Thymus (tissue), 11 donors: ENCODE measurements around the gene MYT1. TPM values are rescaled to one million over a fixed set of nuclear protein-coding genes. Genes with fewer than 3 reads are reported as not detected.
"Not testable (repeated sequence)": the region's sequence is repeated elsewhere in the genome, so short reads cannot be mapped to it uniquely, and the experiment has no call there.

ENCODE experiments used
- DNase-seq, 9 donors: peaks; one replicate each; pipeline ENCODE4 v3.0.0-alpha.2; 2013; ENCODE audit warnings: low spot score in 9 of 9, low read depth in 6 of 9, missing footprints in 1 of 9
- H3K27ac ChIP-seq, 2 donors: one replicate each; pipeline ENCODE4 v1.5.1; 2013; ENCODE audit warnings: control low read depth in 1 of 2, low read depth in 1 of 2, low read length in 1 of 2, mild to moderate bottlenecking in 1 of 2, moderate library complexity in 1 of 2
- H3K27me3 ChIP-seq, 2 donors: one replicate each; pipeline ENCODE4 v1.5.1; 2013; ENCODE audit warnings: low read length in 1 of 2; ENCODE audit not compliant: control insufficient read depth in 2 of 2, insufficient read depth in 1 of 2
- H3K36me3 ChIP-seq, 2 donors: one replicate each; pipeline ENCODE4 v1.5.1; 2013; ENCODE audit warnings: low read length in 1 of 2, mild to moderate bottlenecking in 1 of 2, moderate library complexity in 1 of 2; ENCODE audit not compliant: control insufficient read depth in 2 of 2, insufficient read depth in 2 of 2
- H3K4me1 ChIP-seq, 2 donors: one replicate each; pipeline ENCODE4 v1.5.1; 2013; ENCODE audit warnings: low read length in 2 of 2; ENCODE audit not compliant: control insufficient read depth in 2 of 2, insufficient read depth in 2 of 2
- H3K4me3 ChIP-seq, 2 donors: one replicate each; pipeline ENCODE4 v1.5.1; 2013; ENCODE audit warnings: low read length in 2 of 2, control low read depth in 1 of 2, mild to moderate bottlenecking in 1 of 2
- H3K9me3 ChIP-seq, 2 donors: one replicate each; pipeline ENCODE4 v1.5.1; 2013; ENCODE audit warnings: low read length in 1 of 2, mild to moderate bottlenecking in 1 of 2; ENCODE audit not compliant: control insufficient read depth in 2 of 2, insufficient read depth in 1 of 2
- WGBS: extraction: QIAGEN DNeasy Blood & Tissue Kit; methylation state at CpG from one replicate; pipeline ENCODE4 v1.1.7; 2013; 5-methylcytosine and 5-hydroxymethylcytosine counted together
- polyA plus RNA-seq: library from polyadenylated mRNA; stranded (reverse); fragments of 200-250 nt; gene quantifications from one replicate; pipeline ENCODE4 v1.2.3, GENCODE V29; 2013
- total RNA-seq: library from RNA; stranded (reverse); fragments of 120-200 nt; gene quantifications from one replicate; pipeline ENCODE4 v1.2.4, GENCODE V29; 2013
- donor health status: healthy.

The MYT1 gene
- total and polyA plus RNA-seq, 2 donors, result 0.19 to 0.25 TPM

GRCh38 chr20:64182146-64182865 is 18.1 kb downstream of the MYT1 start:
- DNase-seq, result no peak
- Histone ChIP-seq H3K27me3 (peaks cover 0 to 6% of the 10 kb centered on the region in 2 donors), H3K4me3 (no peak overlapping the region), H3K9me3 (peaks cover 0 to 26% of the 10 kb centered on the region in 2 donors), H3K36me3 (no peaks in the 10 kb centered on the region), H3K27ac (no peak overlapping the region), H3K4me1 (no peaks in the 10 kb centered on the region)
- 88% methylated on average over 16 of the region's 16 CpGs for WGBS

GRCh38 chr20:64183313-64183712 is 19.1 kb downstream of the MYT1 start:
- DNase-seq, result no peak
- Histone ChIP-seq H3K4me1 (no peaks in the 10 kb centered on the region), H3K9me3 (peaks cover 0 to 30% of the 10 kb centered on the region in 2 donors), H3K4me3 (no peak overlapping the region), H3K27me3 (no peaks in the 10 kb centered on the region), H3K36me3 (no peaks in the 10 kb centered on the region), H3K27ac (no peak overlapping the region)
- 95% methylated on average over 2 of the region's 2 CpGs for WGBS

DNA sequence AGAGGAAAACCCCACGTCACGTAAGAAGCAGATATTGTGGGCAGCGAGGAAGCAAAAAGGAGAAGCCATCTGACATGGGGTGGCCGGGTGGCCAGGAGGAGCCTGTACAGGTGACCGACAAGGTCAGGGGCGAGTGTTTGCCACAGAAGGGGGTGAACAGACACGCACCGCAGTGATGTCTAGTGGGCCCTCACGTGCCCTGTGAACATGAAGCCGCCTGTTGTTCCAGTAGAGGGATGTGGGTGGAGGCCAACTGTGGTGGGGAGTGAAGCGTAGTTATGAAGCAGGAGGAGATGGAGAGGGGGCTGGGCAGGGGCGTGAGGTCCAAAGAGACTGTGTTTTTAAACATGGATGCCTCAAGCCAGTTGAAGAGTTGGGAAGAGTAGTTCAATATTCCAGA is 20.5 kb downstream of the MYT1 start:
- Histone ChIP-seq H3K4me3 (no peak overlapping the region), H3K4me1 (no peaks in the 10 kb centered on the region), H3K9me3 (peaks cover 0 to 30% of the 10 kb centered on the region in 2 donors), H3K27ac (no peak overlapping the region), H3K36me3 (no peaks in the 10 kb centered on the region), H3K27me3 (no peaks in the 10 kb centered on the region)
- no peak for DNase-seq
- 78% methylated on average over 12 of the region's 12 CpGs for WGBS

DNA sequence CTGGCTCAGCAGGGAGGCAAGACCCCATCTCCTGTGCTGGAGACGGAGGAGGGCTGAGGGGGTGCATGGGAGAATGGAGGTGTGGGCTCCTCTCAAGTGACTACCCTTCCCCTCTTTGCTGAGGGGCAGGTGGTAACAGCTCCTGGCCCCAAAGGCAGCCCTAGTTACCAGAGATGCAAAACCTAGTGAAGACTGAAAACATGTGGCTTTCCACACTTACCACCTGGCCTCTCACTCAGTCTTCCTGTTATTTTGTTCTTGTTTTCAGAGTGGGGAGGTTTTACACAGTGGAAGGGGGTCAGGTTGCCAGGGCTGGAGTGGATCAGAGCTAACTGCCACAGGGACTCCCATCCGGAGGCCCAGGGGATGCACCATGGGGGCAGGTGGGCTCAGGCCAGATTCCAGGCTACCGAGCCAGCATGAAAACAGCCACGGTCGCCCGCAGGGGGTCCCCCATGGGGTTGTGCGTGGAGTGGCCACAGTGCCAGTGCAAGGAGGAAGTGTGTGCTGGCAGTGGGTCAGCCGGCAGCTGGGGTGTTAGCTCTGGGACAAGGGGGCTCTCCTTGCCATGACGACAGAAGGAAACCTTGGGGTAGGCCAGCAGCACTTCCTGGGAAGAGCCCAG is 21.1 kb downstream of the MYT1 start:
- no peak overlapping the region for H3K27ac ChIP-seq
- no peak overlapping the region for H3K4me3 ChIP-seq
- DNase-seq, result no peak
- WGBS, result 86% methylated on average over 9 of the region's 9 CpGs
- H3K9me3 ChIP-seq, result peaks cover 0 to 30% of the 10 kb centered on the region in 2 donors
- H3K27me3 ChIP-seq, result no peaks in the 10 kb centered on the region
- H3K36me3 ChIP-seq, result no peaks in the 10 kb centered on the region
- H3K4me1 ChIP-seq, result no peaks in the 10 kb centered on the region

DNA sequence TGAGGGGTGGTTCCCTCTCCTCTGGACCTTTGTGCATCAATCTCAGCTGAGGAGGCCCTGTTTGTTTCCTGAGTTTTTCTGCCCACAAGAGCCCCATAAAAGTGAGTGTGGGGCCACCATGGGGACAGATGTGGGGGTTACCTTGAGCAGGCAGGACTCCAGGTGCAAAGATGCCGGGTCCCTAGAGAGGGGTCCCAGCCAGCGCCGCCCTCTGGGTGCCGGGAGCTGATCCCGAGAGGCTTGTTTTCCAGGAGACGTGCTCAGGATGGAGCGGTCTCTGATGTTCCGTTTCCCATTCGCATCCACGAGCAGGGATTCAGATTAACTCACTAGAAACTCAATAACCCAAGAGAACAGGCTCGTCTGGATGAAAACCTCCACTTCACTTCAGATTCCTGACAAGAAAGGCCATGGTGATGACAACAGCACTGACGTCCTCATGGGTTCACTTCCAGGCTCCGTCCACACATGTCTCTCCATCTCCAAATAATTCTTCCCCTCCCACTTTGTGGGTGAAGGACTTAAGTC is 21.9 kb downstream of the MYT1 start:
- Histone ChIP-seq H3K27ac (no peak overlapping the region), H3K27me3 (no peaks in the 10 kb centered on the region), H3K9me3 (peaks cover 0 to 30% of the 10 kb centered on the region in 2 donors), H3K36me3 (no peaks in the 10 kb centered on the region), H3K4me1 (no peaks in the 10 kb centered on the region), H3K4me3 (no peak overlapping the region)
- WGBS, result 98% methylated on average over 13 of the region's 13 CpGs
- DNase-seq, result no peak

- not testable (repeated sequence) for H3K4me1 ChIP-seq, H3K27ac ChIP-seq, H3K4me3 ChIP-seq, H3K27me3 ChIP-seq, DNase-seq, H3K36me3 ChIP-seq
- H3K9me3 ChIP-seq, result peaks cover 0 to 30% of the 10 kb centered on the region in 2 donors
- WGBS, result 96% methylated on average over 24 of the region's 24 CpGs
Observed at GRCh38 chr20:64187213-64187612, 23.0 kb downstream of the MYT1 start.

GRCh38 chr20:64188091-64188490 is 23.8 kb downstream of the MYT1 start:
- no peaks in the 10 kb centered on the region for H3K36me3 ChIP-seq
- H3K4me1 ChIP-seq, result no peaks in the 10 kb centered on the region
- no peak for DNase-seq
- H3K27ac ChIP-seq, result no peak overlapping the region
- no peaks in the 10 kb centered on the region for H3K27me3 ChIP-seq
- peaks cover 0 to 30% of the 10 kb centered on the region in 2 donors for H3K9me3 ChIP-seq
- 95% methylated on average over 4 of the region's 4 CpGs for WGBS
- H3K4me3 ChIP-seq, result no peak overlapping the region

GRCh38 chr20:64188682-64189529 is 24.7 kb downstream of the MYT1 start:
- Histone ChIP-seq H3K4me3 (no peak overlapping the region), H3K36me3 (no peaks in the 10 kb centered on the region), H3K27ac (no peak overlapping the region), H3K9me3 (peaks cover 0 to 30% of the 10 kb centered on the region in 2 donors), H3K27me3 (no peaks in the 10 kb centered on the region), H3K4me1 (no peaks in the 10 kb centered on the region)
- DNase-seq, result no peak
- WGBS, result 72% methylated on average over 21 of the region's 21 CpGs

GRCh38 chr20:64189530-64189966 is 25.3 kb downstream of the MYT1 start:
- no peak overlapping the region for H3K27ac ChIP-seq
- WGBS, result 68% methylated on average over 5 of the region's 5 CpGs
- DNase-seq, result no peak
- no peaks in the 10 kb centered on the region for H3K27me3 ChIP-seq
- H3K9me3 ChIP-seq, result peaks cover 0 to 30% of the 10 kb centered on the region in 2 donors
- no peak overlapping the region for H3K4me3 ChIP-seq
- no peaks in the 10 kb centered on the region for H3K4me1 ChIP-seq
- no peaks in the 10 kb centered on the region for H3K36me3 ChIP-seq
